Superior temporal gyrus (tissue), 1 donor: ENCODE data around the gene A2M.

Experiments used
- DNase-seq: peaks from one replicate; pipeline ENCODE4 v3.0.0-alpha.2; 2016; ENCODE audit errors: extremely low spot score

Gene A2M

DNA sequence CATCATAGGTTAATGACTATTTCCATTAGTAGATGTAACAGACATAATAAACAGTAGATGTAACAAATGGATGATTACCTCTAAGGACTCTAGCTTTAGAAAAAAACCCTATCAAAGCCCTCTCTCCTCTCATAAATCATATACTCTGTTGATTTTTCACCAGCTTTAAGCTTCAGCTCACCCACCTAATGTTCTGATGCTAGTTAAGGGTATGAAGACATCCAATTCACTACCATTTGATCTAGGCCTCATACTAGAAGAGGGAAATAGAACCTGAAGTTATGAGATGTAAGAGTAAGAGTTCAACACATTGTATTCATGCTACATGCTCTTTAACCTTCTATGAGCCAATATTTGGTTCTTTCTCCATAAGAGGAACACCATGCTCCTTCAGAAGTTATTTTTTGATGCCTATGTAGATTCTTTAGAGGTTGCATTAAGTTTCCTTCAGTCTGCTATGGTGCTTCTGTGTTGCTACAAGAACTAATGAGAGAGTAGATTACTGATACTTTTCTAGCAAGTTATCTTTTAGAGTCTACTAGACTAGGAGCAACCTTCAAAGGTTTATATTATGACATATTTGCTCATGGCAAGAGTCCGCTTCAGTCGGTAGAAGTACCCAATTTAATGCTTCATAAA, 16.0 kb downstream of the A2M start:
- no peak for DNase-seq

DNA sequence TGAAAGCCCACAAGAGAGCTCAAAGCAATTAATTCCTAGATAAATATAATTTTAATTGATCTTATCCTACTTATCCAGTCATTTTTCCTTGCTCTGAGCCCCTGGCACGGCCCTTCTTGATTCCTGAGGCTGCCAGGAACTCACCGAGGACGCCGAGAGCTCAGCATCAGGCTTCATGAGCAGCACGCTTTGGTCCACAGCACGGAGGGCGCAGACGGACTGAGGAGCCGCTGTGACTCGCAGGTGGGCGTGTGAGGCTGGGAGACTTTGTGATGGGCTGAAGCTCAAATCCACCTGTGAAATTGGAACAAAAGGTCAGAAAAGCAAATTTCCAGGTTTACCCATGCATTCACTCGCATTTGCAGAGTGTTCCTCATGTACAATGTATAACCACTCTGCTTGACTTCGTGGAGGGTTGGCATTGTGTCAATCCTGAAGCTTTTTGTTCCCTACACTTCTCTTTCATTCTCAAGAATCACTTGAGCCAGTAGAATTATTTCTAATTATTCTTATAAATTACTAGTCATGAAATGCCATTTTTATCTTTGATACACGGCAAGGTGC, 17.2 kb downstream of the A2M start:
- no peak for DNase-seq

DNA sequence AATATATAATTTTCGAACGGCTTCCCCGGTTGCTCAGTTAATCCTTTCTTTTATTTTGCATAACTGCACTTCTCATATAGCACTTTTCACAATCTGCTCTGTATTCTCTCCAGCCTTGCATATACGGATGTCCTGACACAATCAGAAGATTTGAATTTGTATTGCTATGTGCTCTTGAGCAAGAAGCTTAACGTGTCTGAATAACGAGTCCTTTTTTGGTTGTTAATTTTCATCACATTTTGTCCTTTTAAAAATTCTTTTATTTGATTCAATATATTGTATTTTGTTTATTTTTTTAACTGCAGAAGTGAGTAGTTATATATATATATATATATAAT, 17.6 kb downstream of the A2M start:
- no peak for DNase-seq

DNA sequence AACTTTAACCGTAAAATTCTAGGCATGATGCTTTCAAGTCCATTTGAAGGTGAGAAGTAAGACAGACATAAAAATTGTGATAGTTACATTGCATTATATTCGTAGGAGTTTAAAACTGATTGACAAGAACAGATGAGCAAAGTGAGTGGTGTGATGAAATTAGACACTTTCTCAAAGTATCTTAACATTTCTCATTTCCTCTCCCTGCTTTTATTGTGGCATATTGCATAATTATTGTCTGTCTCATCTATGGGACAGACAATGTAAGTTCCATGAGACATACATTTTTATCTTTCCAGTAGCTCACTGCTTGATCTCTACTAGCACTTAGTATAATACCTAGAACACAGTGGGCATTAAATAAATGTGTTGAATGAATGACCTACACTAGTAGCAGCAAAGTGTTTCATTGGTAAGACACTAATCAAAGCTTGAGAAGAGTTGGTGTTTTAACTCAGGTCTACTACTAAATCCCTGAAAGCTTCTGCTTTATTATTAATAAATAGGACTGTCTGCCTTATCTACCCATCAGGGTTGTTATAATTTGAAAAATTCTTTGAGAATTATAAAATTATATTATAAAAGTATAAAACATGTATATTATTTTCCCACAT, 19.0 kb downstream of the A2M start:
- no peak for DNase-seq

DNA sequence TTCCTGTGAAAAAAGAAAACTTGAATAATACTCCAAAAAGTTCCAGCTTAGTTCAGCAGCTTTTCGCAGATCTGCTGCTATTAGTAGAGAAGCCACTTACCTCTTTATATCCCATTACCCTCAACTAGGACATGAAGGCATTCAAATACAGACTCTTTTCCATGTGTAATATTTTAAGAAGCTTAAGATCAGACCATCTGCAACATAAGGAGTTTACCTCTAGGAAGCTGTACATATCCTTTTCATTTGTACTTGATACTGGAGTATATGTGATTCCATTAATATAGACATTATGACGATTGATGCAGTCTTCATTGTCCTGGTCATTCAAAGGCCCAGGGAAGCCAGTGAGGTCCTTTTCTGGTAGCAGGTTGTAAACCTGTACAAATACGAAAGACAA, 20.4 kb downstream of the A2M start:
- DNase-seq, result no peak

DNA sequence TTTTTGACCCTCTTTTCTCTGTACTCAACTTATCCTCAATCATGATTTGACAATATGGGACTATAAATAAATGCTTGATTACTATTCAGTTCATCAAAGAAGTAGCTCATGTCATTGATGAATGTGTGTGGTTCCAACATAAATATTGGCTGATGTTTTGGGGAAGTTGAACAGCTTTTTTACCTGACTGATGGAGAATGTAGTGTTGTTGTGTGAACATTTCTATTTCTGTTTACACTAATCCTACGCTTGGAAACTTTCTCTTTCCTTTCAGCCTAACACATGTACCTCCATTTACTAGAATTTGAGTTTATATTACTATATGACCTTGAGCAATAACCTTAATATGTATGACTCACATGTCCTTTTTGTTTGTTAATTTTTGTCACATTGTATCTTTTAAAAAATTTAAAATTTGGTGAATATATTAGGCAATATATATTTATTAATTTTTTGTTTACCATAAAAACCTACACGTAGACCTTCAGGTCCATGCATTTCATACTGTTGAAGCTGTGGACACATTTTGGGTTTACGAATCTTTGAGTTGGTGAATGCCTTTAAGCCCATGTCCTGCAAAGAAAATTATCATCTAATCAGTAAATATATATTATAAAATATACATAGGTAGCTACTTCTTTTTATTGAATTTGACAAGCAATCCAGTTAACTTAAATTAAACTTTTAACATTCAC, 21.1 kb downstream of the A2M start:
- no peak for DNase-seq

DNA sequence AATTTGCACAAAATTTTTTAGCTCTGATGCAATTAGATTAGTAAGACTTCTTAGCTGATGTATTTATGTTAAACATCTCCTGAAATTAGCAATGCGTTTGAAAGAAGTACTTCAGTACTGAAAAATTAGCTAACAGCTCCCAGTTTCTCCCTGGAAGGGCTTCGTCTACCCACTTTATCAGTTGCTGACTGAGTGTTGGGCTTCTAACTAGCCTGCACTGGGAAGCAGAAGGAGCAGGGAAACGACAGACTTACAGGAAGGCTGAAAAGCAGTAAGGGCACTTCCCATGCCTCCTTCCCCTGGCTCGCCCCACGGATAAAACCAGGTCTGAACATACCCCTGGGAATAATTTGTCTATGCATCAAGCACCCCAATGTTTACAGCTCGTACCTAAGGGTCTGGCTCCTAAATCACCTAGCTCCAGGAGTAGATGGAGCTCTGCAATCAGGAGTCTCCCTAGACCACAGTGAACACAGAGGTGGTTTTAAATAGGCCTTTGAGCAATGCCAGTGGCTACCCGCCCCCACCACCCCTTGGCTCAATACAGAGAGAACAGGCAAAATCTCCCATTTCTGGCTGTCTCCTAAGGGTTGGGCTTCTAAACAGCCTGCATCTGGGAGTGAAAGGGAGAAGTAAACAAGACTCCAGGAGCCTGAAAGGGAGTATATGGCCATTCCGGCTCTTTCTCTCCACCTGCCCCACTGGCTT, 23.7 kb downstream of the A2M start:
- DNase-seq, result no peak

DNA sequence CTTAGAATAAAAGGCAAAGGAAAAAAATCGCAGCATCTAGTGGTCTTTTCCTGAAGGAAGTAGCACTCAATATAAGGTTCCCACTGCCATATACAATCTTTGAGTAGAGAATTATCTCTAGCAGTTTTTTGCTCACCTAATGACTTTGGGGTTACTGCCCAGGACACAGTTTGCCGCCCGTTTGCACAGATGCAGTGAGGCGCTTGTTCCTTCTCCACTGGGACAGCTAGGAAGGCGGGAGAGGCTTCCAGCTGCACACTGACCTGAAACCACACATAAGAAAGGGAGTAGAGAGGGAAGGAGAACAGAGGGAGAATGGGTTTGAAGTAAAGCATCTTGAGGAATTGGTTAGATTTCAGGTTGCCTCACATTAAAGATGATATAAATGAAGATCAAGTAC, 25.5 kb downstream of the A2M start:
- DNase-seq, result no peak

DNA sequence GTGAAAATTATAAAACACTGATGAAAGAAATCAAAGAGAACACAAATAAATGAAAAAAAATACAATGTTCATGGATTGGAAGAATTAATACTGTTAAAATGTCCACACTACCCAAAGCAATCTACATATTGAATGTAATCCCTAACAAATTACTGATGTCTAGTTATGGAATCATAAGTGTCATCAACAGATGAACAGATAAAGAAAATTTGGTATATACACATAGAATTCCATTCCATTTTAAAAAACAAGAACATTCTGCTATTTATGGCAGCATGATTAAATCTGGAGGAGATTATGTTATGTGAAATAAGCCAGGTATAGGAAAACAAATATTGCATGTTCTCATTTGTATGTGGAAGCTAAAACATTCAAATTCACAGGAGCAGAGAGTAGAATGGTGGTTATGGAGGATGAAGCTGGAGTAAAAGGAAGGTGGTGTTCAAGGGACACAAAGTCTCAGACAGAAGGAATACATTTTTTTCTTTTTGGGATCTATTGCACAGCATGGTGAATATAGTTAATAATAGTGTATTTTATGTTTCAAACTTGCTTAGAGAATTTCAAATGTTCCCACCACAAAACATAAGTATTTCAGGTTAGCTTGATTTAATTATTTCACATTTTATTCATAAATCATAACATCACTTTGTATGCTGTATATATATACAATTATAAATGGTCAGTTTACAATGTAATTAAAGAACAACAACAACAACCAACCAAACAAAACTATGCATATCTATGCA, 28.5 kb downstream of the A2M start:
- DNase-seq, result no peak

DNA sequence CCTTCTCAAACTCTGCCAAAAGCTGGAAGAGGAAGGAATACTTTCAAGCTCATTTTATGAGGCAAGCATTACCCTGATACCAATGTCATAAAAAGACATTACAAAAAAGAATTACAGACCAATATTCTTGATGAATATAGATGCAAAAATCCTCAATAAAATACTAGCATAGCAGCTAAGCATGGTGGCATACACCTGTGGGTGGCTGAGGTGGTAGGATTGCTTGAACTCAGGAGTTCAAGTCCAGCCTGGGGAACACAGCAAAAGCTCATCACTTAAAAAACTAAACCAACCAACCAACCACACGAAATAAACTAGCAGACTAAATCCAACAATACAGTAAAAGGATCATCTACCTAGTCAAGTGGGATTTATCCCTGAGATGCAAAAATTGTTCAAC, 29.6 kb downstream of the A2M start:
- no peak for DNase-seq

DNA sequence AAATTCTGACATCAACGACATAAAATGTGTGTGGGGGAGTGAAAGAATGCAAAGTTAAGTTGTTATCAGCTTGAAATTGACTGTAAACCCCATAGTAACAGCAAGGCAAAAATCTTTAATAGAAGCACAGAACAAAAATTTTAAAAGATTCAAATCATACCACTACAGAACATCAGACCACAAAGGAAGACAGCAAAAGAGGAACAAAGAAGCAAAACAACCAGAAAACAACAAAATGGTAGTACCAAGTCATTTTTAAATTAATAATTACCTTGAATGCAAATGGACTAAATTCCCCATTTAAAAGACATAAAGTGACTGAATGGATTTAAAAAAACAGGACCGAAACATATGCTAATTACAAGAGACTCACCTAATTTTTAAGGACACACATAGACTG, 31.3 kb downstream of the A2M start:
- DNase-seq, result no peak

DNA sequence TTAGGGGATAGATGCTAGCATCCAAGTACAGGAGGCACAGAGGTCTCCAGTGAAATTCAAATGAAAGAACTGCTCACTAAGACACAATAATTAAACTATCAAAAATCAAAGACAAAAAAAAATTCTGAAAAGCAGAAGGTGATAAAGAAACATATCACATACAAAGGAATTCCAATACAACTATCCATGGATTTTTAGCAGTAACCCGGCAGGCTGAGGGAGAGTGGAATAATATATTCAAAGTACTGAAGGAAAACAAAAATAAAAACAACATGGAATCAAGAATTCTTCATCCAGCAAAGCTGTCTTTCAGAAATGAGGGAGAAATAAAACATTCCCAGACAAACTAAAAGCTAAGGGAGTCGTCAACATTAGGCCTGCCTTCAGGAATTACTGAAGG, 31.9 kb downstream of the A2M start:
- no peak for DNase-seq

DNA sequence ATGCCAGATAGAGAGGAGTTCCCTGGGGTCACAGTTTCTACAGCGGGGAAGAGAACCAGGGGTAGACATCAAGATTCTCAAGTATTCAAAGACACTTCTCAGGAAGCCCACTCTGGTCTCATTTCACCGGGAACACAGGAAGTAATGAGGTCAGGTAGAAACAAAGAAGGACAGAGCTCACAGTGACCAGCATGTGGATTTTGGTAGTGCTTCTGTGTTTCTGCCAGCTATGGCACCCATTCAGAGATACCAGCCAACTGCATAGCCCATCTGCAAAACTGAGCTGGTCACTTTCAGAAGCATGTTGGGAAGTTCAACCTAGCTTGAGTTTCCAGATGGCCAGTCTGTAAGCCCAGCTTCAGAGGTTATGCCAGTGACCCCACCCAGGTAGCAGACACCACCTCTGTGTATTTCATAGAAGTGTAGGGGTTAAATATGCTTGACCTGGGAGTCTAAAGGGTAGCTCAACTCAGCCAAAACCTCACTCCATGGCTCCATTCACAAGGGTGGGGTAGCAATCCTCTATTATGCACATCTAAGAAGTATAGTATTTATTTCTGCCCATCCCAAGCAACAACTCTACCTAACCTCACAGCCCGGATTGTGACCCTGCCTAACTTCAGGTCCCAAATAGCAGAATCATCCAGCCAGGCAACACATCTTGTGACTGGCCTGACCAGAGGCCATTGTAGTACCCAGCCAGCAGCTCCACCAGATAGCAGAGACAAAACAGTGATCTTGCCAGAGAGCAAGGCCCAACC, 33.9 kb downstream of the A2M start:
- no peak for DNase-seq

DNA sequence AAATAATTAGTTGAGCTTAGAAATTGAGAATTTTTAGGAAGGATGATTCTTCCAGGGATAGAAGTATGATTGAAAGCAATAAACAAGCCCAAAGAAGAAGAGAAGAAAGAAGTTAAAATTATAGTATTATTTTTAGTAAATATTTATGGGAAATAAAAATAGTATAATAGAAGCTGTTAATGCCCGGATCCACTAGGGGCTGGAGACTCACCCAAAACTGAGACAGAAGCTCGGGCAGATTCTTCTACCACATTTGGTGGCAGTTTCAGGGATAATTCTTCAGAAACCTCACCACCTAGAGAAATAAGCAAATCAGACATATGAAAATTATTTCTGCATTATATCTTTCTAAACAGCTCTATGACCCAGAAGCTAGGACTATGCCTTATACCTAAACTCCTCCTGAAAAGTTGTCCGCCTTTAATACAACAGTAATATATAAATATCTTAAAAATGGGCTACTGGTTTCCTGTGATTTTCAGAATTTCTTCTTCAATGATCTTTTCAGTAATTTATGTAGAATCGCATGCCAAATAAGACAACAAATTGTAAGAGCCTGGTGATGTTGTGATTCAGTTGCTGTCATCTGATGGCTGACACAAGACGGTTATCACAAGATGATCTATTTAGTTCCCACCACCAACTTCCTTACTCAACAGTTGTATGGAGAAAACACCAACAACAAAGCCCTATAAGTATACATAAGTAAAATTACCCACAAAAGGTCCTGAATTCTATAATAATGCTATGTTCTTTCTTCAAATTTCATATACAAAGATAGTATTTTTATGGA, 35.6 kb downstream of the A2M start:
- no peak for DNase-seq

DNA sequence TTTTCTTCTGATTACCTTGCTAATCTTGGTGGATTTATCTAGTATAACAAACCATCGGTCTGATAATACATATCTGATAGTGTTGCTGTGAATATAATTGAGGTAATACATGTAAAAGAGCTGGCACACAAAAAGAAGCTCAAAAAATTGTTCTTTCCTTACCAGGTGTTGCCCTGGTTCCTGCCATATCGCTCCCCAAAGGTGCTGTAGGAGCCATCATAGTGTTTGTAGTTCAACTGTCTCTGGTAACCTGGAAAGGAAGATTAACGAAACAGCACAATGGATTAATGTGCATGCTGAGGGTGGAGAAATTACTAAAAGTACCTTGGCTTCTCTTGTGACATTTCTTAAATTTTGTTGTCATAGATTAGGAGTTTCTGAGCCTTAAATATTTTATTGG, 36.6 kb downstream of the A2M start:
- DNase-seq, result no peak

DNA sequence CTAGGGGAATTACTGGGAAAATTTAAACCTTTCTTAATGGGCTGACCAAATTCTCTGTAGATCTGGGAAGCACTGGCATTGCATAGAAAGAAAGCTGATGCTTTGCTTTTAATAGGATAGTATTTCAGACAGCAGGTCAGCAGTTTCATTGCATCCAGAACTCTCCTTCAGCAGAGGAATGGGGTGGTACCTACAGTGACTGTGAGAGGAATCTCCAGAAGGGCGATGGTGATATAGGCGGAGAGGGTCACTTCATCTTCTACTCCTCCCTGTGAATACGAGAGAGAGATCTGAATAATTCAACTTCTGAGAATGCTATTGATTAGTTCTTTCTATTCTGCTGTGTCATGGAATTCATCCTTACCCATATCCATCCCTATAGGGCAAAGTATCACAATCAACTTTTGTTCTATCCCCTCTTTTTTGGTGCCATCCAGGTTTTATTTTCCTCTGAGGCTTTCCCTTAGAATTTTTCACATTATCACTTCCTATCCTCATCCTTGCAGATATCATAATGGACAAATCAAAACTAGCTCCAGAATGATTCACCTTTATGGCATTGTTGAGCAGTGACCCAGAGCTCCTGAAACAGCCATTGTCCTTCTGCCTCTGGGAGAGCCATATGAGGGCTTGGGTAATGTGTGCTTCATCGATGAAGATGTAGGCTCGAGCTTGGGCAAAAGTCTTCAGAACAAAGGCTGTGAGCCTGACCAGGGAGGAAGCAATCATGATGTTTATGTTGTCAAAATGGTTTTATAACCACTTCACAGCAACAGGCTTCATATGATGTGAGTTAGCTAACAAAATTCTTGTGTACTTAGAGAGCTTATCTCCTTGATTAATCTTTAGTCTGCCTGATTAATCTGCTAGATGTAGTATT, 38.3 kb downstream of the A2M start:
- DNase-seq, result no peak

DNA sequence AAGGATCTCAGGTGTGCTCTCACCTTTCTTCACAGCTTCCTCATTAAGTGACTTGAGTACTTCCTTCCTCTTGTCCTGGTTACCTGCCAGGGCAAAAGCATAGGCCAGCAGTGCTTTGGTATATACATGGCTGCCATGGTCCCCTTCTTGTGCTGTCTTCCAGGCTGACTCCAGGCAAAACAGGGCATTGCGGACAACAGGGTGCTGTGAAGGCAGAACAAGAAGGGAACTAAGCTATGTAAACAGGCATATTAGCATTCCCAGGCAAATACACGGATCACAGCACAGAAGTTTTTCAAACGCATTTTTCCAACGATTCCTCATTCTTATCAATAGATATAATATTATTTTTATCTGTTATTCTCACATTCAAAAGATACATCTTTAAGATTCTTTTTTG, 39.0 kb downstream of the A2M start:
- DNase-seq, result no peak

DNA sequence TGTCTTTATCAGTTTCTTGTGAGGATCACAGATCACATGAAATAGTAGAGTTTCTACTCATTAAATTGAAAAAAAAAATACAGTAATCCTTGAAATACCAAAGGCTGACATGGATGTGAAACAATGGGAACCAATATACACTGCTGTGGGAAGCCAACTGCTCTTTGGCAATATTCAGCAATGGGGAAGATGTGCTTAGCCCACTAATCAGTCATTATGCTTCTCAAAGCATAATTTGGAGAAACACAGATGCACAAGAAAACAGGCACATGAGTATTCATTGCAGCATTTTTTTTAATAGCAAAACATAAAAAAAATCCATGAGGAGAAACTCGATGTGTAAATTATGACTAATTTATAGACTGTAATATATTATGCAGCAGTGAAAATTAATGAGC, 40.6 kb downstream of the A2M start:
- DNase-seq, result no peak

DNA sequence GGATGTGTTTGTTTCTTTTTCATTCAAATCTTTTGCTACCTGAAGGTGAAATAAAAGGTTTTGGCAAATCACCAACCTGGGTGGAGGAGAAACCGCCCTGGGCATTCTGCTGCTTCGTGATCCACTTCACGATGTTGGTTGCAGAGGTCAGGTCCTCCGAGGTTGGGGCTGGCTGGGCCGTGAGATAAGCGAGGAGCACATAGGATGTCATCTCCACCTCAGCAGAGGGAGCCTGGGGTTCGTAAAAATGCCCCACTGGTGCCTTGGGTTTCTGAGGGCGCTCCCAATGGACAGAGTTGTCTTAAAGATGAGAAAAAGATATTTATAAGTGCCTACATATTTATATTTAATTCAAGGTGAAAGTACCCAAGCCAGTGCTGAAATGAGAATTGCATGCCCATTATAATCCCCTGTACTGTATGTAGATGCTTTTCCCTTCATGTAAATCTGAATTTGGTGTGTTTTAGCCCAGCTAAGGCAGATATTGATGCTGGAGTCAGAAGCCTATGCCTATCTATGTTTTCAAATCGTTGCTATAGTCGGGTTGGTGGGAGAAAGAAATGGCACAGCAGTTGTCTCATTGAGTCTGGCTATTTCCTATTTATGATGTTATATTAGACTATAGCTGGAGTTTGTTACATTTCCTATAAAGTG, 41.1 kb downstream of the A2M start:
- no peak for DNase-seq
